Thyroid gland (tissue), 4 donors: ENCODE measurements around the gene CLEC11A. TPM values are rescaled to one million over a fixed set of nuclear protein-coding genes. Genes with fewer than 3 reads are reported as not detected.

Experiments
- DNase-seq, 2 donors: peaks; one replicate each; pipeline ENCODE4 v3.0.0-alpha.2; 2019
- H3K27ac ChIP-seq, 3 donors: fragments of 200-600 bp; sonication (generic); 1 replicate in 2 of 3; 2 replicates in 1 of 3; pipeline ENCODE4 v1.5.1; 2016 to 2019; ENCODE audit warnings: mild to moderate bottlenecking in 1 of 3, moderate library complexity in 1 of 3
- H3K27me3 ChIP-seq: fragments of 200-600 bp; sonication (generic); one replicate; pipeline ENCODE4 v1.5.1; 2019
- H3K36me3 ChIP-seq, 2 donors: fragments of 200-600 bp; sonication (generic); one replicate each; pipeline ENCODE4 v1.5.1; 2016 to 2019
- H3K4me1 ChIP-seq, 2 donors: fragments of 200-600 bp; sonication (generic); one replicate each; pipeline ENCODE4 v1.5.1; 2017 to 2019
- H3K4me3 ChIP-seq, 3 donors: fragments of 200-600 bp; sonication (generic); replicated peaks in 1 of 3; 1 replicate in 2 of 3; 2 replicates in 1 of 3; pipeline ENCODE4 v1.5.1; 2016; ENCODE audit warnings: mild to moderate bottlenecking in 1 of 3
- H3K9me3 ChIP-seq: fragments of 200-600 bp; sonication (generic); one replicate; pipeline ENCODE4 v1.5.1; 2017
- CTCF ChIP-seq, 6 experiments: fragments of 200-600 bp in 3 of 6; fragments of 450-650 bp in 3 of 6; sonication (generic) in 3 of 6; IDR thresholded peaks; one replicate each; pipeline ENCODE4 v1.5.1; 2016 to 2019; ENCODE audit warnings: antibody characterized with exemption in 6 of 6, mild to moderate bottlenecking in 2 of 6, inconsistent platforms in 1 of 6, moderate library complexity in 1 of 6
- POLR2A ChIP-seq, 2 donors: fragments of 450-650 bp; IDR thresholded peaks; one replicate each; pipeline ENCODE4 v1.6.1; 2017; ENCODE audit warnings: antibody characterized with exemption in 2 of 2, mild to moderate bottlenecking in 2 of 2, moderate library complexity in 1 of 2
- WGBS, 2 donors: methylation state at CpG; one replicate each; pipeline ENCODE4 v1.1.5; 2017; 5-methylcytosine and 5-hydroxymethylcytosine counted together
- intact Hi-C: fragments of 100-400 bp; cut with DNase I; formaldehyde crosslinking; loops from one replicate; pipeline ENCODE4 v1.15.1; 2023
- total RNA-seq, 4 donors: library from RNA; depleted of rRNA; stranded (reverse); fragments of >200 nt; gene quantifications; one replicate each; pipeline ENCODE4 v1.2.3, GENCODE V29; 2016

The CLEC11A gene
- total RNA-seq = 10 to 100 TPM in 1 of 4 donors, 1 to 10 TPM in 3; 5.0 to 16.0 (median 8.9) TPM

- DNase-seq = peak; percentile 8 to 12
These were observed at the start of gene CLEC11A for GRCh38 chr19:50723069-50723468. Gene CLEC11A, plus strand, starts transcription at chr19:50723364. Its CDS starts 162 bp downstream, at chr19:50723526.

GRCh38 chr19:50676625-50677197 is 46.5 kb upstream of the CLEC11A start:
- WGBS, 2 donors = 61 to 72% methylated on average over 1 of the region's 1 CpG
- no peaks in the 10 kb centered on the region for H3K27me3 ChIP-seq
- no peak overlapping the region for H3K4me3 ChIP-seq
- intact Hi-C loops = no loop called here
- no peaks in the 10 kb centered on the region for H3K36me3 ChIP-seq
- H3K27ac ChIP-seq = no peak overlapping the region
- no peaks in the 10 kb centered on the region for H3K4me1 ChIP-seq
- TF ChIP-seq CTCF (IDR thresholded peaks at IDR 0.05) (no peak), POLR2A (IDR thresholded peaks at IDR 0.05) (no peak)
- H3K9me3 ChIP-seq = no peaks in the 10 kb centered on the region
- DNase-seq = no peak

More at GRCh38 chr19:50723069-50723468, at the start of gene CLEC11A:
- peak within 1 kb of the TSS in 2 of 3 donors; percentile 30 to 34 for H3K27ac ChIP-seq
- intact Hi-C loops = loop anchor here (5.0 kb wide), 1 partner anchor 384 kb away; the partner anchor contains the start of gene CTU1
- peak within 1 kb of the TSS in 2 of 3 donors; percentile 13 to 55 for H3K4me3 ChIP-seq
- H3K36me3 ChIP-seq = no peaks in the 10 kb centered on the region
- WGBS, 2 donors = 14 to 26% methylated on average over 14 to 15 of the region's 15 CpGs
- H3K4me1 ChIP-seq = peaks cover 29 to 31% of the 10 kb centered on the region in 2 donors
- H3K9me3 ChIP-seq = no peaks in the 10 kb centered on the region
- TF ChIP-seq POLR2A (IDR thresholded peaks at IDR 0.05) (no peak), CTCF (IDR thresholded peaks at IDR 0.05) (no peak)
- peaks cover 4% of the 10 kb centered on the region for H3K27me3 ChIP-seq

- intact Hi-C loops = no loop called here
- Histone ChIP-seq H3K27me3 (no peaks in the 10 kb centered on the region), H3K4me3 (no peak overlapping the region), H3K36me3 (no peaks in the 10 kb centered on the region), H3K9me3 (no peaks in the 10 kb centered on the region), H3K27ac (no peak overlapping the region), H3K4me1 (no peaks in the 10 kb centered on the region)
- TF ChIP-seq CTCF (IDR thresholded peaks at IDR 0.05) (no peak), POLR2A (IDR thresholded peaks at IDR 0.05) (no peak)
- no peak for DNase-seq
- WGBS, 2 donors = 40 to 52% methylated on average over 5 of the region's 5 CpGs
These were observed 45.5 kb upstream of the CLEC11A start for GRCh38 chr19:50677636-50678035.

- no peaks in the 10 kb centered on the region for H3K27me3 ChIP-seq
- TF ChIP-seq CTCF (IDR thresholded peaks at IDR 0.05) (no peak), POLR2A (IDR thresholded peaks at IDR 0.05) (no peak)
- H3K9me3 ChIP-seq = no peaks in the 10 kb centered on the region
- no peak for DNase-seq
- H3K36me3 ChIP-seq = no peaks in the 10 kb centered on the region
- H3K4me3 ChIP-seq = no peak overlapping the region
- H3K4me1 ChIP-seq = no peaks in the 10 kb centered on the region
- H3K27ac ChIP-seq = no peak overlapping the region
- 56 to 60% methylated on average over 3 of the region's 3 CpGs for WGBS, 2 donors
- intact Hi-C loops = no loop called here
These were observed 44.8 kb upstream of the CLEC11A start for GRCh38 chr19:50678323-50678722.
